Activated CD4-positive, alpha-beta T cell treated with anti-CD3 and anti-CD28 coated beads for 1 hour (primary cell): ENCODE results near the gene KIAA1755.

Source experiments
- DNase-seq: peaks from one replicate; pipeline ENCODE4 v3.0.0-alpha.2; 2020

KIAA1755 gene

GRCh38 chr20:38216746-38217595 is 43.6 kb downstream of the KIAA1755 start:
- DNase-seq: no peak

- no peak for DNase-seq
Observed at GRCh38 chr20:38216201-38216600, 44.3 kb downstream of the KIAA1755 start.

- DNase-seq: no peak
Observed at GRCh38 chr20:38215194-38216182, 45.0 kb downstream of the KIAA1755 start.

GRCh38 chr20:38214256-38215193 is 46.0 kb downstream of the KIAA1755 start:
- DNase-seq: no peak

GRCh38 chr20:38213607-38213940 is 47.0 kb downstream of the KIAA1755 start:
- DNase-seq: no peak

GRCh38 chr20:38212806-38213606 is 47.5 kb downstream of the KIAA1755 start:
- no peak for DNase-seq

- DNase-seq: no peak
Observed at GRCh38 chr20:38211200-38212097, 49.1 kb downstream of the KIAA1755 start.

GRCh38 chr20:38210741-38211140 is 49.8 kb downstream of the KIAA1755 start:
- DNase-seq: no peak

GRCh38 chr20:38209736-38210405 is 50.7 kb downstream of the KIAA1755 start:
- DNase-seq: no peak

- DNase-seq: no peak
Observed at GRCh38 chr20:38209054-38209675, 51.4 kb downstream of the KIAA1755 start.

GRCh38 chr20:38208523-38208922 is 52.0 kb downstream of the KIAA1755 start:
- DNase-seq: no peak

- no peak for DNase-seq
Observed at GRCh38 chr20:38208088-38208487, 52.4 kb downstream of the KIAA1755 start.

GRCh38 chr20:38207621-38208020 is 52.9 kb downstream of the KIAA1755 start:
- no peak for DNase-seq

- DNase-seq: no peak
Observed at GRCh38 chr20:38205001-38205400, 55.5 kb downstream of the KIAA1755 start.

GRCh38 chr20:38203981-38204357 is 56.6 kb downstream of the KIAA1755 start:
- DNase-seq: no peak

GRCh38 chr20:38203337-38203980 is 57.1 kb downstream of the KIAA1755 start:
- no peak for DNase-seq

GRCh38 chr20:38202982-38203293 is 57.6 kb downstream of the KIAA1755 start:
- no peak for DNase-seq

- DNase-seq: no peak
Observed at GRCh38 chr20:38202153-38202981, 58.2 kb downstream of the KIAA1755 start.
